ENCODE measurements around the gene CITED2.

Gene CITED2

GRCh38 chr6:139335447-139336210 is 38.8 kb downstream of the CITED2 start:
- no peak for TF ChIP-seq ZFX (IDR thresholded peaks at IDR 0.05; ENCODE audit: borderline replicate concordance)
- TF ChIP-seq, protein P1, sequence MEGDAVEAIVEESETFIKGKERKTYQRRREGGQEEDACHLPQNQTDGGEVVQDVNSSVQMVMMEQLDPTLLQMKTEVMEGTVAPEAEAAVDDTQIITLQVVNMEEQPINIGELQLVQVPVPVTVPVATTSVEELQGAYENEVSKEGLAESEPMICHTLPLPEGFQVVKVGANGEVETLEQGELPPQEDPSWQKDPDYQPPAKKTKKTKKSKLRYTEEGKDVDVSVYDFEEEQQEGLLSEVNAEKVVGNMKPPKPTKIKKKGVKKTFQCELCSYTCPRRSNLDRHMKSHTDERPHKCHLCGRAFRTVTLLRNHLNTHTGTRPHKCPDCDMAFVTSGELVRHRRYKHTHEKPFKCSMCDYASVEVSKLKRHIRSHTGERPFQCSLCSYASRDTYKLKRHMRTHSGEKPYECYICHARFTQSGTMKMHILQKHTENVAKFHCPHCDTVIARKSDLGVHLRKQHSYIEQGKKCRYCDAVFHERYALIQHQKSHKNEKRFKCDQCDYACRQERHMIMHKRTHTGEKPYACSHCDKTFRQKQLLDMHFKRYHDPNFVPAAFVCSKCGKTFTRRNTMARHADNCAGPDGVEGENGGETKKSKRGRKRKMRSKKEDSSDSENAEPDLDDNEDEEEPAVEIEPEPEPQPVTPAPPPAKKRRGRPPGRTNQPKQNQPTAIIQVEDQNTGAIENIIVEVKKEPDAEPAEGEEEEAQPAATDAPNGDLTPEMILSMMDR (IDR thresholded peaks at IDR 0.05), result no peak
- H3K27ac ChIP-seq, result no peak overlapping the region

- no peak overlapping the region for H3K27ac ChIP-seq
- TF ChIP-seq, protein P1 (IDR thresholded peaks at IDR 0.05), result no peak
- no peak for TF ChIP-seq ZFX (IDR thresholded peaks at IDR 0.05; ENCODE audit: borderline replicate concordance)
Observed at GRCh38 chr6:139334806-139335446, 39.5 kb downstream of the CITED2 start.

DNA sequence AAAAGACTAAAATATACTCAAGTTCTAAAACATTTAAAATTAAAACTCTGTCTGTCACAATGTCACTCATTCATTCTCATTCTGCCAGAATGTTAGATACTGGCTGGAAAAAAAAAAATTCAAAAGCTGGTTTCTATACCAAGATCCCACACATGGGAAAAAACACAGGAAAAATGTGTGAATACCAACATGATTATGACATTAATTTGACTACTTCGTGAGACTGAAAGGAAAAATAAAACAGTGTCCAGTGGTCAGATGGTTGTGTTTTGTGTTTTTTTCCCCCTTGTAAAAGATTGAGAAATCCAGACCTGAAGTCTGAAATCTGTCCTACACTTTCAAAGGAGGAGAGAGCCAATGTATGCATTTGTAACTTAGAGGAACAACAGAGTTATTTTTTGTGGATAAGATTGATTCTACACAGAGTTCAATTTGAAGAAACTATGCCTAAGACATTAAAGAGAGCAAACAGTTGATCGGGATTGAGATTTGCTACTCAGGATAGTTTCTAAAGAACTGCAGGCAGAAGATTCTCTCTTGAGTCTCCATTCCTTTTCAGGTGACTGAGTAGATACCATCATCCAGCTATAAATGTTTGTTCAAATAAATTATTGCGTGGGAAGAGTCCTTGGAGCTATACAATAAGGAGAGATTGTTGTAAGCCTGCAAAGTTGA is 43.5 kb downstream of the CITED2 start:
- H3K27ac ChIP-seq, result no peak overlapping the region
- no peak for TF ChIP-seq ZFX (IDR thresholded peaks at IDR 0.05; ENCODE audit: borderline replicate concordance)
- TF ChIP-seq, protein P1 (IDR thresholded peaks at IDR 0.05), result no peak

DNA sequence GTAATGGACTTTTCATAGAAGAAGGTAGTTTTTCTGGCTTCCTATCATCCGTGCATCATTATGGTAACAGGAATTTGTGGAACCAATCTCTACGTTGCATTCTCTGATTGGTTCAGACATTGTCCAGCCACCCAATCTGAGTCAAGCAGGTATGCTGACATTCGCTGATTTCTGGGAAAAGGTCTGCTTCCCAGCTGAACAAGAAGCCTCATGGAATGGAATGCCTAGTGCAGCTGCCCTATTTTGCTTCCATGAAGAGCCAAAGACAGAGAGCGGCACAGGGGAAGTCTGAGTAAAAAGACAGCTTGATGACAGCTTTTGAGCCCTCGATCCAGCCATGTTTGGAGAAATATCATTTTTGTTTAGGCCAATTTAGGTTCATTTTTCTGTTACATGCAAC is 44.1 kb downstream of the CITED2 start:
- TF ChIP-seq, protein P1 (IDR thresholded peaks at IDR 0.05), result no peak
- TF ChIP-seq ZFX (IDR thresholded peaks at IDR 0.05; ENCODE audit: borderline replicate concordance), result no peak
- H3K27ac ChIP-seq, result no peak overlapping the region

DNA sequence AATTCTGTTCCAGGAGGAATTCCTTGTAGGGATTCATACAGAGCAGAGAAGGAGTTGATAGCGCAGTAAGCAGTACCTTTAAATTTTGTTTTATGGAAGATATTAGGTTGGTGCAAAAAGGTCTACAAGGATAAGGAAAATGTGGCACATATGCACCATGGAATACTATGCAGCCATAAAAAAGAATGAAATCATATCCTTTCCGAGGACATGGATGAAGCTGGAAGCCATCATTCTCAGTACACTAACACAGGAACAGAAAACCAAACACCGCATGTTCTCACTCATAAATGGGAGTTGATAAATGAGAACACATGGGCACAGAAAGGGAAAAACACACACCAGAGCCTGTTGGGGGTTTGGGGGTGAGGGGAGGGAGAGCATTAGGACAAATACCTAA is 45.2 kb downstream of the CITED2 start:
- no peak for TF ChIP-seq ZFX (IDR thresholded peaks at IDR 0.05; ENCODE audit: borderline replicate concordance)
- TF ChIP-seq, protein P1 (IDR thresholded peaks at IDR 0.05), result no peak
- no peak overlapping the region for H3K27ac ChIP-seq

DNA sequence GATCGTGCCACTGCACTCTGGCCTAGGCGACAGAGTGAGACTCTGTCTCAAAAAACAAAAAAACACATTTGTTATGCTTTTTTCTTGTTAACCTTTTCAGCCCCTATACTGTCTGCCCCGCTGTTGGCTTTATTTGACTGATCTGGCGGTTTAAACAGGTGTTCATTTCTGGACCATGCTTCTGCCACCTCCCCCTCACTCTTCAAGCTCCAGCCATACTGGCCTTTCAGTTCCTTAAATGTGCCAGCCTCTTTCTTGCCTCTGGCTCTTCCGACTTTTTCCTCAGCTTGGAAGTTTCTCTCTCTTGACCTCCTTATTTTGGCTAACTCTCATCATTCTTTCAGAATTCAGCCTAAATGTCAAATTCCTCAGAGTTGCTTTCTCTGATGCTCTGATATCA is 47.4 kb downstream of the CITED2 start:
- TF ChIP-seq, protein P1 (IDR thresholded peaks at IDR 0.05), result no peak
- no peak for TF ChIP-seq ZFX (IDR thresholded peaks at IDR 0.05; ENCODE audit: borderline replicate concordance)
- H3K27ac ChIP-seq, result no peak overlapping the region

DNA sequence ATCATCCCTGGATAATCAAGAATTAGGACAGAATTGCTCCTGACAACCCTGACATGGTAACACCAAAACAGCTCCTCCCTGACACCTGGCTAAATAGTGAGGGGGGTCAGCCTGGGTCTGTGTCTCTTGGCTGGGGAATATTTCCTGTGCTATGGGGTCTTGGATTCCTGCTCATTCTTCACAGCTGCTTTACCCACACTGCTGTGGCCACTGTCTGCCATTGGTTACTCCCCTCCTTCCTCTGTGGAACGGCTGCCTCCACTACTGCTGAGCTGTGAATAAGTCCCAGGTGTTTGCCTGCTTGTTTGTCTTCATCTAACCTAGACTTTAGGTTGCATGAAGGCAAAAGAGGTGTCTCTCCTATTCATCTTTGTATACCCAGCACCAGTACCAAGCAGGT is 48.8 kb downstream of the CITED2 start:
- no peak overlapping the region for H3K27ac ChIP-seq
- no peak for TF ChIP-seq ZFX (IDR thresholded peaks at IDR 0.05; ENCODE audit: borderline replicate concordance)
- TF ChIP-seq, protein P1 (IDR thresholded peaks at IDR 0.05), result no peak
